ENCODE measurements around the gene TRPM1.
"Not testable (repeated sequence)": the region's sequence is repeated elsewhere in the genome, so short reads cannot be mapped to it uniquely, and the experiment has no call there.

The TRPM1 gene

DNA sequence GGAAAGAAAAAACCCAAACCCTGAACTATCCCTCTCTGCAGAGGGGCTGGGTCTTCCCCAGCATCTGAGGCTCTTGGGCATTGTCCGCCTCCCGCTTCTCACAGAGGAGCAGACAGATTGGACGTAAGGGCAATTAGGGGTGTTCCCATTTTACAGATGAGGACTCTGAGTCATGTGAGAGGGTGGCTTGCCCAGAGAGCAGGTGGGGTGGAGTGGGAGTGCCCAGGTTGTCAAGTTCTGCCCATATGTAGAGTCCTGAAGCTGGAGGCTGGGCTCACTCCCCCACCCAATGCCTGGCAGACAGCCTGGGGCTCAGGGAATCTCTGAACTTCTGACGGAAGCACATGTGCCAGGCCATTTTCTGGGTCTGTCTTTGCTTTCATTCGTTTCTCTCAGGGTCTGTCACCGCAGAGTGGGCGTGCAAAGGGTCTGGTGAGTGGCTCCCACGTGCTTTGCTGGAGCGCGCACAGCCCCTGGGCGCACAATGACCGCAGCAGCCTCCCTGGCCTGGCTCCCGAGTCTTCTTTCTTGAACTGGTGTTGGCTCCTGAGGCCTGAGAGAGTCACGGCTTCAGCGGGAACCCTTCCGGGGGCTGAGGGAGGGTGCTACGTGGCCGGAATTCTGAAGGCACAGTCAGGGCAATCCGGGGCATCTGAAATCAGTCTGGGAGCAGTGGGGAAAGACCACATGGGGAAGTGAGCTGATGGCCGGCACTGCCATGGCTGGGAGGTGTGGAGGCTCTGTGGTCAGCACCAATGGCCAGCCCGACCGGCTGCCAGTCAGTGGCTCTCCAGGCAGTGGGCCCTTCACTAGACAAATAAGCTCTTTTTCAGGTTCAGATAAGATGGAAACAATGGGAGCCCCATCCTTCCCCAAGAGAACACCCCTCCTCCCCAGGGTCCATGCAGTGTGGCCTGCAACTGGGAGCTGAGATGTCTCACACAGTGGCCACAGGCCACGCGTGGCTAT is 1.1 kb upstream of the TRPM1 start:
- DNase-seq, result no peak
- TF ChIP-seq POLR2A (IDR thresholded peaks at IDR 0.05; ENCODE audit: low read length) (no peak), GATA1 (IDR thresholded peaks at IDR 0.05; ENCODE audit: low read depth, low read length) (no peak)

DNA sequence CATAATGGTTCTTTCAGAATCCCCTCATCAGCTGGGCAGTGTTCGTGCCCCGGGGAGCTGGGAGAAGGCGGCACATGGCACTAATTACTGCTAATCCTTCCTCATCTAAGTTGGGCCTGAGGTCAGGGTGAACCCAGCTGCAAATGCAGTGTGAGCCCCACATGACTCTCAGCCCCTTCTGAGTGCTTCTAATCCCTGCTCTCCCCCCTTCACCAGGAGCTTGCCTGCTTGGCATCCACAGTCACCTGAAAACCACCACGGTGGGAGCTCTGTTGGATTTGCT is 455 bp upstream of the TRPM1 start:
- DNase-seq, result no peak
- TF ChIP-seq POLR2A (IDR thresholded peaks at IDR 0.05; ENCODE audit: low read length) (no peak), GATA1 (IDR thresholded peaks at IDR 0.05; ENCODE audit: low read depth, low read length) (no peak)

DNA sequence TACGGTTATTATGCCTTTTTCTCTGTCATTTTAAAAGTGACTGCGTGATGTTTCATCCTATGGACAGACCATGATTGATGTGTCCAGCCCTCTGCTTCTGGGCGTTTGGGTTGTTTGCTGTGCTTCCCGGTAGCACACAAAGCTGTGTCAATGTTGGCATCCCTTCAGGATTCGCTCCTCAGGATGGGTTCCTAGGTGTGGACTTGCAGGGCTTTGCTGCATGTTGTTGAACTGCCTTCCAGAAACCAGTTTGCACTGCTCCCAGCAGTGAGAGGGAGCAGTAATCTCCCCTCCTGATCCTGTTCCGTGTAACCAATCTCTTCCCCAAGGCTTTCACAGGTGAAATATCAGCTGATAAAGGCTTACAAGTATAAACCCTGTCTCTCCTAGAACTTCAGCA is 787 bp downstream of the TRPM1 start:
- TF ChIP-seq POLR2A (IDR thresholded peaks at IDR 0.05; ENCODE audit: low read length), result no peak
- no peak for TF ChIP-seq GATA1 (IDR thresholded peaks at IDR 0.05; ENCODE audit: low read depth, low read length)
- no peak for DNase-seq

DNA sequence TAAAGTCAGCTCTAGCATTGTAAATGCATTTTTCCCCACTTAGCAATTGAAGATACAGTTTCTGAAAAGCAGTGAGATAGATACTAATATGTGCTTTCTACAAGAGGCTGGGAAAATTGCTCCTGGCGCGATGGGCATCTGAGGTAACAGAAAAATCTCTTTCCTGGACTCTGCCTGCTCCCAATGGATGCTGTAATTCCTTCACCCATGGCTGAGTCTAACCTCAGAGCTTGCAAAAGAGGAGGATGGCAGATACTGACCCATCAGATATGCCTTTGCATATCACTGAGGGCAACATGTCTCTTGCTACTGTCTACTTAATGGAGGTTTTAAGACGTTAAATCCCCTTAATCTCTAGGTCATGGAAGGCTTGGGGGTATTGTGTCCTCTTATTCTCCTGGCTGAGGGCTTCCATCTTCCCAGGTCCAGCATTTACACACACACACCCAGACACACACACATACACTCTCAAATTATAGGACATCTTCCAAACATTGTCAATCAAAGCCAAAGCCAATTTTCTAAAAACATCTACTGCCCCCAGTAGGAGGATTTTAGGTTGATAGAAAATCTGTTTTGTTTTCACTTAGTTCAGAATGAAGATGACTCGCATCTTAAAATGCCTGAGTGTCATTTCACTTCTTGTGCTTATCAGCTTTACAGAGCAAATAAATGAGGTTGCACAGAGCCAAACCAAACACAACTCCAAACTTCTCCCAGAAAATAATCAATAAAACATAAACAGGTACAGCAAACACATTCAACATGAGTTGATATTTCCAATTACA is 2.4 kb downstream of the TRPM1 start:
- no peak for DNase-seq
- TF ChIP-seq POLR2A (IDR thresholded peaks at IDR 0.05; ENCODE audit: low read length), result no peak
- TF ChIP-seq GATA1 (IDR thresholded peaks at IDR 0.05; ENCODE audit: low read depth, low read length), result no peak

DNA sequence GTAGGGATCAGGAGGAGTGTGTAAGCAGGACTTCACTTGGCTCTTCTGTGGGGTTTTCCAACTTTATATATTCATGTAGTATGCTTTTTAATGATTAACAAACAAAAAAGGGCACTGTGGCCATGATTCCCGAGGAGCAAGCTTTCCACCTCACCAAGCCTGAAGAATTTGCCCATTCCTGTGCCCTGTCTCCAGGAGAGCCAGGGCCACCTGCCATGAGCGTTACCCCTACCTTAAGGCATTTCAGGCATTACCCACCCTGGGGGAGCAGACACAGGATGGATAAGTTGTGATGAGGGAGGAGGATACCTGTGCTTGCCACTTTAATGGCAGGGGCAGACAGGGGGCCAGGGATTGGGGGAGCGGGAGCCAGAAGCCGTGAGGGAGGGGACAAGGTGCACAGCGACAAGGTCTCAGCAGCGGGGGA is 3.0 kb downstream of the TRPM1 start:
- DNase-seq, result no peak
- no peak for TF ChIP-seq POLR2A (IDR thresholded peaks at IDR 0.05; ENCODE audit: low read length)
- no peak for TF ChIP-seq GATA1 (IDR thresholded peaks at IDR 0.05; ENCODE audit: low read depth, low read length)

DNA sequence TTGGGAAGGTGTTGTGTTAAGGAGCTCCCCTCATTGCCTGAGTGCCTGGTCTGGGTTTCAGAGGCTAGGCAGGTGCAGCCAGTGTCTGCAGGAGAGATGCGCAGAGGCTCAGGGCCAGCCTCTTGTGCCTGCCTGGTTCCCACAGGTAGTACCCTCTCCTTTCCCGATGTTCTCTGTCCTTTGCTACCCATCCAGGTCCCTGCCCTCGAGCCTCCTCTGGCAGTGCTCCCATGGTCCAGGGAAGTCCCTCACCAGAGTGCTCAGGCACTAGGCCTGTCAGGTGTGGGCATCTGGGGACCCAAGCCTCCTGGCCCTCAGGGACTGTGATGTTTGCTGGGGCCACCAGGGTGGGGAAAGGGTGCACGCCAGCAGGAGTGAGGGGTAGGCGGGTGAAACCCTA is 5.0 kb downstream of the TRPM1 start:
- TF ChIP-seq GATA1 (IDR thresholded peaks at IDR 0.05; ENCODE audit: low read depth, low read length) (no peak), POLR2A (IDR thresholded peaks at IDR 0.05; ENCODE audit: low read length) (no peak)

DNA sequence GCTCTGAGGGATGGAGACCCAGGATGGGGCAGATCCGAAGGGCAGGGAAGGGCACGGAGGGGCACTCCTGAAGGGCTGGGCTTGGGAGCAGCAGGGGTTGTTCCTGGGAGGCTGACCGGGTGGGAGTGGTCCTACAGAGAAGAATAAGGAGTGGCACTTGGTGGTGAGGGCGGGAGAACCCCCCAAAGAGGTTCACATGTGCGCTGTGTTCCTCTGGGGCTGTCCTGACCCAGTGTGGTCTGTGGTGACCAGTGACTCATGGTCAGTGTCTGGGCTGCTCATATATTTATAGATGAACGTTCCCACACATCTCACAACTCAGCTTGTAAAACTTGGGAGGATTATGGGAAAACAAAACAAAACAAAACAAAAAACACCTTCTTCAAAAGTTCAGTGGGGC is 10.0 kb downstream of the TRPM1 start:
- no peak for TF ChIP-seq POLR2A (IDR thresholded peaks at IDR 0.05; ENCODE audit: low read length)
- TF ChIP-seq GATA1 (IDR thresholded peaks at IDR 0.05; ENCODE audit: low read depth, low read length), result no peak
- DNase-seq, result no peak

More for the DNA sequence above, 5.0 kb downstream of the TRPM1 start:
- no peak for DNase-seq

DNA sequence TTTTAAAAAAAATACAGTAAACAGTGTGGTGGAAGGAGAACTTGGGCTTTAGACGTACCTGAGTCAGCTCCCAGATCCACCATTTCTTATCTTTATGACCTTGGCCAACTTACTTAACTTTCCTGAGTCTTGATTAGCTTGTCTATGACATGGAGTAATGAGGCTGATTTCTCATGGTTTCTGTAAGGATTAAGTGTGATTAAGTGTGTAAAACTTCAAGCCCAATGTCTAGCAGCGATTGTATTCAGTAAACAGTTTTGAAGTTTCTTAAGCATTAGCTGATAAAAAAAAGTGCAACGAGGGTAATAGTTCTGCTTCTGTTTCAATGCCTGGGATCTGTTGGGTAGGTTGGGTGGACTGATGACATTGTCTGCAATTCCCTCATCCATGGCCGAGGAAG is 10.8 kb downstream of the TRPM1 start:
- no peak for DNase-seq
- TF ChIP-seq POLR2A (IDR thresholded peaks at IDR 0.05; ENCODE audit: low read length), result no peak
- TF ChIP-seq GATA1 (IDR thresholded peaks at IDR 0.05; ENCODE audit: low read depth, low read length), result no peak

DNA sequence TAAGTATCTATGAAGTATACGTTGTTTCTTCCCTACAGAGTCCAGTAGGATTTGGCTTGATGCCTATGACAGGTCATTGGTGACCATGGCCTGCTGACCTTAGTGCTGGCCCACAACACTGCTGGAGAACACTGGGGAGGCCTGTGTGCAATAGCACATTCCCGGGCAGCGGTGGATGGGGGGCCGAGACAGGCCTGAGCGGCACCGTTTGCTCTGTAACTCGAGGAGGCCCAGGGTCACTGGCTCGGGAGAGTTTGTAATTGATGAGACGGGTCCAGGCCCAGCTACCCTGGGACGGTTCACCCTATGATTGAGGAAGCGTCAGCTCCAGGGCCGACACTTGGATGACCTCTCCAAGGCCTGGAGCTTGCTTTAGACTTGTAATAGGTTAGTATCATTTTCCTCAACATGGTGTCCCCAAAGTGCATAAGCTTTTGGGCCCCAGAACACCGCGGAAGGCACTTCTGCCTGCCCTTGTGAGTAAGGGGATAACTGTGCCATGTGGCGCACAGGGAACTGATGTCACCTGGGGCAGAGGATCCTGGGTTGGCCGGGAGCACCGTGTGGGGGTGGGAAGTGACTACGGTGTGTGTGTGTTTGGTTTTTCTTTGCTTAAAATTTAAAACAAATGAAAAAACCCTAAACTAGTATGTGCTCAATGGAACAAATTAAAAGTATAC is 12.0 kb downstream of the TRPM1 start:
- TF ChIP-seq POLR2A (IDR thresholded peaks at IDR 0.05; ENCODE audit: low read length) (no peak), GATA1 (IDR thresholded peaks at IDR 0.05; ENCODE audit: low read depth, low read length) (no peak)
- DNase-seq, result no peak

DNA sequence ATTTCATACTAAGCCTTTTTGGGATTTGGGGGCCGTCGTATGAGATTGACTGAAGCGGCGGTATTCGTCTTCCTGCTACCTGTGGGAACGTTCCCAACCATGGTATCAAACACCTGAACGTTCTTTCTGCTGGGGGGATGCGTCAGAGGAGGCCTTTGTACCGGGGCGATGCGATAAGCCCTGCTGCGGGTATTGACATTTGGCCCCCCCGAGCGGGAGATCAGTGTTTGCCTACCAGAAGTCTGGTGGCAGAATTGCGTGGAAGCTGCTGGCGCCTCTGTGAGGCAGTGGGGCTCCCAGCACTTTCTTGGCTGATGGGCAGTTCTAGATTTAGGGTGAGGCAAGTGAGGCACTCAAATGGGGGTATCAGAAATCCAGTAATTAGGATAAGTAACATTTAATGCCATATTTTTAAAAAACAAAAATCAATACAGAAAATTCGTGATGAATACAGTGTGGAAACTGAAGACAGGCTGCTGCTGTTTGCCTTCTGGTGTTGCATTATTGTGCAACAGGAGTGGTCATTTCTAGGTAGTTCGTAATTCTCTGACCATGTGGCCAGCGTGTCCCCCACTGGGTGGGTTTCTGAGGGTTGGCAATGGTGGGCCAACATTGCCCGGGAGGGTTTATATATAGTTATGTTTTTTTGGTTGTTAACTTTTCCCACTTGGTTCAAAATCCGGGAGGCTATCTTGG is 12.7 kb downstream of the TRPM1 start:
- DNase-seq, result no peak
- no peak for TF ChIP-seq GATA1 (IDR thresholded peaks at IDR 0.05; ENCODE audit: low read depth, low read length)
- no peak for TF ChIP-seq POLR2A (IDR thresholded peaks at IDR 0.05; ENCODE audit: low read length)

DNA sequence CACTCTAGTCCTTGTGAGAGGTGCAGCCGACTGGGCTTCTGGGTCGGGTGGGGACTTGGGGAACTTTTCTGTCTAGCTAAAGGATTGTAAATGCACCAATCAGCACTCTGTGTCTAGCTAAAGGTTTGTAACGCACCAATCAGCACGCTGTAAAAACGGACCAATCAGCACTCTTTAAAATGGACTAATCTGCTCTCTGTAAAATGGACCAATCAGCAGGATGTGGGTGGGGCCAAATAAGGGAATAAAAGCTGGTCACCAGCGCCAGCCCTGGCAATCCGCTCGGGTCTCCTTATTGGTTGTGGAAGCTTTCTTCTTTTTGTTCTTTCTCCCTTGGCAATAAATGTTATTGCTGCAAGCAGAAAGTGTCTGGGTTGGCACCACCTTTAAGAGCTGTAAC is 13.5 kb downstream of the TRPM1 start:
- DNase-seq, result not testable (repeated sequence)

DNA sequence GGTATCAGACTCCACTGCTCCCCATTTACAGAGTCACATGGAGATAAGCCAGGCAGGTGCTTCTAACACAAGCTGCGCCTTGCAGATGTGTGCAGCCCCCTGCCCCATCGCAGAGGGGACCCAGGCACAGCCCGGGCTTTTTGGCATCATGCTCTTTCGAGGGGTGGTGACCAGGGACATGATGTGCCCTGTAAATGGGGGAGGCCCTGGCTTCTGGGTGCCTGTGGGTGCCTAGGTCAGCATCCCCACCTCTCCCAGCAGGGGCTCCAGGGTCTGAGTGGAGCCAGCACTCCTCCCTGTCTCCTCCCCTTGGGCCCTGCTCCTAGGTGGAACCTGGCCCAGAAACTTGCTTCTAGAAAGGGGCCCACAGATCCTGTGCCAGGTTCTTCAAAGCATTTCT is 15.2 kb downstream of the TRPM1 start:
- TF ChIP-seq GATA1 (IDR thresholded peaks at IDR 0.05; ENCODE audit: low read depth, low read length) (no peak), POLR2A (IDR thresholded peaks at IDR 0.05; ENCODE audit: low read length) (no peak)
- no peak for DNase-seq

DNA sequence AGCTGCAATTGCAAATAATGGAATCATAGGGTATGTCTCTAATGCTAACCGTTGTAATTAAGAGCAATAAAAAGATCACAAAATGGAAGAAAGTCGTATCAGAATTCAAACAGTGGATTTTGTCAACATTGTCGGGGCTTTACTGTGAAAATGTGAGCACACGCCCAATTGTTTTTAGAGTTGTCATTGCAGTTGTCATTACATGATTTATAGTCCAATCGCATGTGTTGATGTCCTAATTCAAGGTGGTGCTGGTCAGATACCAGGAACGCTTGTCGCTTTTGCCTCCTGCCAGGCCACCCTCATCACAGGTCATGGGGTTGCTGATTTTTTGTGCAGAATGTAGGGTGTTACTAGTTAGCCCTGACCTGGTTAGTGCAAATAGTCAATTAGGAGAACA is 16.2 kb downstream of the TRPM1 start:
- TF ChIP-seq POLR2A (IDR thresholded peaks at IDR 0.05; ENCODE audit: low read length), result no peak
- TF ChIP-seq GATA1 (IDR thresholded peaks at IDR 0.05; ENCODE audit: low read depth, low read length), result no peak

DNA sequence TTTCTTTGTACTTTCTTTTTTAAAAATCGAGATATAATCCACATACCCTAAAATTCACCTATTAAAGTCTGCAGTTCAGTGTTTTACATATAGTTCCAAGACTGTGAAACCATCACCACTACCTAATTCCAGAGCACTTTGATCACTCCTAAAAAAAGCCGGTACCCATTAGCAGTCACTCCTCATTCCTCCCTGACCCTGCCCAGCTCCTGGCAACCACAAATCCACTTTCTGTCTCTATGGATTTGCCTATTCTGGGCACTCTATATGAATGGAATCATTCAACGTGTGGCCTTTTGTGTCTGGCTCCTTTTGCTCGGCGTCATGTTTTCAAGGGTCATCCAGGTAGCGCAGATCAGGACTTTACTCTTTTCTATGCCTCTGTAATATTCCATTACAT is 17.3 kb downstream of the TRPM1 start:
- no peak for DNase-seq
- TF ChIP-seq POLR2A (IDR thresholded peaks at IDR 0.05; ENCODE audit: low read length) (no peak), GATA1 (IDR thresholded peaks at IDR 0.05; ENCODE audit: low read depth, low read length) (no peak)

More for the DNA sequence above, 16.2 kb downstream of the TRPM1 start:
- no peak for DNase-seq

All from erythroblast (primary cell).